HG03457 (cell line): ENCODE data around the gene ERBB4.

ENCODE experiments used
- ATAC-seq: cut with Tn5 transposase; IDR thresholded peaks from one replicate; pipeline ENCODE4 v1.9.1; 2021; ENCODE audit warnings: moderate number of reproducible peaks; ENCODE audit not compliant: unreplicated experiment

The ERBB4 gene

GRCh38 chr2:212364112-212364985 is 174.3 kb downstream of the ERBB4 start:
- no peak for ATAC-seq

- ATAC-seq, result no peak
Observed at GRCh38 chr2:212361174-212361756, 177.3 kb downstream of the ERBB4 start.

GRCh38 chr2:212360068-212360460 is 178.5 kb downstream of the ERBB4 start:
- ATAC-seq, result no peak

- ATAC-seq, result no peak
Observed at GRCh38 chr2:212359425-212360067, 179.1 kb downstream of the ERBB4 start.

- no peak for ATAC-seq
Observed at GRCh38 chr2:212357606-212358005, 181.0 kb downstream of the ERBB4 start.

- ATAC-seq, result no peak
Observed at GRCh38 chr2:212354382-212354781, 184.2 kb downstream of the ERBB4 start.

- ATAC-seq, result no peak
Observed at GRCh38 chr2:212348501-212348900, 190.1 kb downstream of the ERBB4 start.

GRCh38 chr2:212346865-212347264 is 191.7 kb downstream of the ERBB4 start:
- ATAC-seq, result no peak

- ATAC-seq, result no peak
Observed at GRCh38 chr2:212345966-212346365, 192.6 kb downstream of the ERBB4 start.

GRCh38 chr2:212344131-212344530 is 194.5 kb downstream of the ERBB4 start:
- no peak for ATAC-seq

GRCh38 chr2:212343167-212343566 is 195.4 kb downstream of the ERBB4 start:
- no peak for ATAC-seq

GRCh38 chr2:212337486-212338343 is 200.9 kb downstream of the ERBB4 start:
- no peak for ATAC-seq

GRCh38 chr2:212337036-212337435 is 201.6 kb downstream of the ERBB4 start:
- ATAC-seq, result no peak

GRCh38 chr2:212330263-212330662 is 208.3 kb downstream of the ERBB4 start:
- no peak for ATAC-seq

GRCh38 chr2:212328712-212329496 is 209.7 kb downstream of the ERBB4 start:
- no peak for ATAC-seq

- no peak for ATAC-seq
Observed at GRCh38 chr2:212328136-212328535, 210.5 kb downstream of the ERBB4 start.

- no peak for ATAC-seq
Observed at GRCh38 chr2:212327171-212327809, 211.3 kb downstream of the ERBB4 start.

- ATAC-seq, result no peak
Observed at GRCh38 chr2:212318636-212319035, 220.0 kb downstream of the ERBB4 start.

GRCh38 chr2:212314680-212315079 is 223.9 kb downstream of the ERBB4 start:
- no peak for ATAC-seq
